Kidney (tissue), 14 donors: ENCODE results near the gene STK38L. TPM values are rescaled to one million over a fixed set of nuclear protein-coding genes. Genes with fewer than 3 reads are reported as not detected.

Experiments
- DNase-seq, 5 donors: peaks; one replicate each; pipeline ENCODE4 v3.0.0-alpha.2; 2013 to 2020
- FAIRE-seq: peaks from 2 replicates; lab custom pipeline; 2012; peaks lifted over from hg19 to GRCh38; lab: Jason Lieb, UNC
- H3K27ac ChIP-seq, 2 donors: one replicate each; pipeline ENCODE4 v1.7.0; 2013; ENCODE audit warnings: low read depth in 2 of 2, low read length in 2 of 2, inconsistent platforms in 1 of 2
- H3K27me3 ChIP-seq: one replicate; pipeline ENCODE4 v1.7.1; 2013; ENCODE audit warnings: low read length, inconsistent platforms; ENCODE audit not compliant: control insufficient read depth, insufficient read depth
- H3K36me3 ChIP-seq, 3 donors: one replicate each; pipeline versions ENCODE4 v1.7.0 to v1.7.1; 2013; ENCODE audit warnings: low read length in 3 of 3, control low read depth in 1 of 3, inconsistent platforms in 1 of 3; ENCODE audit not compliant: insufficient read depth in 3 of 3, control insufficient read depth in 2 of 3
- H3K4me1 ChIP-seq, 3 donors: one replicate each; pipeline versions ENCODE4 v1.7.0 to v1.7.1; 2013; ENCODE audit warnings: low read length in 3 of 3, inconsistent platforms in 1 of 3, low read depth in 1 of 3; ENCODE audit not compliant: control insufficient read depth in 2 of 3, insufficient read depth in 2 of 3
- H3K4me3 ChIP-seq, 3 donors: one replicate each; pipeline versions ENCODE4 v1.7.0 to v1.8.1; 2013; ENCODE audit warnings: low read length in 3 of 3, control low read depth in 1 of 3, inconsistent platforms in 1 of 3
- H3K9ac ChIP-seq, 3 donors: one replicate each; pipeline versions ENCODE4 v1.7.0 to v1.7.1; 2013; ENCODE audit warnings: low read length in 3 of 3, control low read depth in 1 of 3, inconsistent platforms in 1 of 3
- H3K9me3 ChIP-seq, 3 donors: one replicate each; pipeline versions ENCODE4 v1.7.0 to v1.7.1; 2013; ENCODE audit warnings: low read length in 3 of 3, control low read depth in 1 of 3, inconsistent platforms in 1 of 3; ENCODE audit not compliant: control insufficient read depth in 2 of 3, insufficient read depth in 1 of 3
- intact Hi-C: fragments of 100-400 bp; cut with DNase I; formaldehyde crosslinking; loops from one replicate; pipeline ENCODE4 v1.11.1; 2022
- polyA plus RNA-seq: library from polyadenylated mRNA; stranded (reverse); fragments of 350-450 nt; fragmentation: Illumina TruSeq; extraction: RNeasy Lipid Tissue Mini Kit (QIAGEN cat#74804); gene quantifications from one replicate; pipeline ENCODE4 v1.2.3, GENCODE V29; 2014; ENCODE audit warnings: low read depth, low replicate concordance; ENCODE audit not compliant: insufficient read depth
- total RNA-seq: library from RNA; stranded (reverse); fragmentation: NEBNext Ultra II Directional; extraction: Animal tissue kit (Norgen Biotek cat#: 25700); gene quantifications from one replicate; pipeline ENCODE4 v1.2.1, GENCODE V29; 2021
- TF ChIP-seq, protein P1 (sequence below): IDR thresholded peaks from 3 replicates; pipeline ENCODE4 v1.5.1; 2012; ENCODE audit warnings: mild to moderate bottlenecking, moderate library complexity, borderline replicate concordance; ENCODE audit not compliant: insufficient read depth; ENCODE audit errors: extremely low read depth
- donor health status: control.
- donor health status: control.
- donor health status: control.
- donor health status: control.
- donor health status: control.
- donor health status: DM: yes; HTN: yes; CAD: no.
- donor health status: Normal renal cell carcinoma (clear cell type).

The STK38L gene
- total and polyA plus RNA-seq, 2 donors from 2014 or later: 5.2 to 43.6 TPM

DNA sequence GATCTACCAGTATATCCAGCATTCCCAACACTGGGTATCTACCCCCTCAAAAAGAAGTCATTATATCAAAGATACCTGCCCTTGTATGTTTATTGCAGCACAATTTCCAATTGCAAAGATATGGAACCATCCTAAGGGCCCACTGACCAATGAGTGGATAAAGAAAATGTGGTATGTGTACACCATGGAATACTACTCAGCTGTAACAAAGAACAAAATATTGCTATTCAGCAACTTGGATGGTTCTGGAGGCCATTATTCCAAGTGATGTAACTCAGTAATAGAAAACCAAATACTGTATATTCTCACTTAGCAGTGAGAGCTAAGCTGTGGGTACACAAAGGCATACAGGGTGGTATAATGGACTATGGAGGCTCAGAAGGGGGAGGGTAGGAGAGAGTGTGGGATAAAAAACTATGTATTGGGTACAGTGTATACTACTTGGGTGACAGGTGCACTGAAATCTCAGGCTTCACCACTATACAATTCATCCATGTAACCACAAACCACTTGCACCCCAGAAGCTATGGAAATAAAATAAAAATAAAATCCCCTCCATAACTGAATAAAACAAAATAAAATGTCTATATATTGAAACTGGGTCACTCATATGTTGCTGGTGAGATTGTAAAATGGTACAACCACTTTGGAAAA, 34.7 kb upstream of the STK38L start:
- H3K9ac ChIP-seq: no peak overlapping the region
- TF ChIP-seq, protein P1, sequence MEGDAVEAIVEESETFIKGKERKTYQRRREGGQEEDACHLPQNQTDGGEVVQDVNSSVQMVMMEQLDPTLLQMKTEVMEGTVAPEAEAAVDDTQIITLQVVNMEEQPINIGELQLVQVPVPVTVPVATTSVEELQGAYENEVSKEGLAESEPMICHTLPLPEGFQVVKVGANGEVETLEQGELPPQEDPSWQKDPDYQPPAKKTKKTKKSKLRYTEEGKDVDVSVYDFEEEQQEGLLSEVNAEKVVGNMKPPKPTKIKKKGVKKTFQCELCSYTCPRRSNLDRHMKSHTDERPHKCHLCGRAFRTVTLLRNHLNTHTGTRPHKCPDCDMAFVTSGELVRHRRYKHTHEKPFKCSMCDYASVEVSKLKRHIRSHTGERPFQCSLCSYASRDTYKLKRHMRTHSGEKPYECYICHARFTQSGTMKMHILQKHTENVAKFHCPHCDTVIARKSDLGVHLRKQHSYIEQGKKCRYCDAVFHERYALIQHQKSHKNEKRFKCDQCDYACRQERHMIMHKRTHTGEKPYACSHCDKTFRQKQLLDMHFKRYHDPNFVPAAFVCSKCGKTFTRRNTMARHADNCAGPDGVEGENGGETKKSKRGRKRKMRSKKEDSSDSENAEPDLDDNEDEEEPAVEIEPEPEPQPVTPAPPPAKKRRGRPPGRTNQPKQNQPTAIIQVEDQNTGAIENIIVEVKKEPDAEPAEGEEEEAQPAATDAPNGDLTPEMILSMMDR: no peak
- H3K36me3 ChIP-seq: no peaks in the 10 kb centered on the region
- intact Hi-C loops: no loop called here
- H3K9me3 ChIP-seq: peaks cover 0 to 9% (median 0%) of the 10 kb centered on the region in 3 donors
- no peak for DNase-seq
- no peak overlapping the region for H3K27ac ChIP-seq
- no peak for FAIRE-seq
- H3K4me1 ChIP-seq: no peaks in the 10 kb centered on the region
- H3K27me3 ChIP-seq: no peaks in the 10 kb centered on the region
- no peak overlapping the region for H3K4me3 ChIP-seq

DNA sequence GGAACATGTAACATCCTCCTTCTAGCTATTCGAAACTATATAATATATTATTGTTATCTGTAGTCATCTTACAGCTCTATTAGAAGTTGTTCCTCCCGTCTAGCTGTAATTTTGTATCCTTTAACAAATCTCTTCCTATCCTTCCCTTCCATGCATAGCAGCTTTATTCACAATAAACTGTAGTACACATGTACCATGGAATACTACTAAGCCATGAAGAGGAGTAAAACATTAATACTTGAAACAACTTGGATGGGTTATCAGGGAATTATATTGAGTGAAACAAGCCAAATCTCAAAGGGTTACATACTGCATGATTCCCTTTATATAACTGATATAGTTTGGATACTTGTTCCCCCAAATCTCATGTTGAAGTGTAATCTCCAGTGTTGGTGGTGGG, 33.9 kb upstream of the STK38L start:
- FAIRE-seq: no peak
- no peak overlapping the region for H3K9ac ChIP-seq
- TF ChIP-seq, protein P1: no peak
- peaks cover 0 to 9% (median 0%) of the 10 kb centered on the region in 3 donors for H3K9me3 ChIP-seq
- no peaks in the 10 kb centered on the region for H3K4me1 ChIP-seq
- H3K27me3 ChIP-seq: no peaks in the 10 kb centered on the region
- H3K36me3 ChIP-seq: no peaks in the 10 kb centered on the region
- intact Hi-C loops: no loop called here
- no peak overlapping the region for H3K27ac ChIP-seq
- DNase-seq: no peak
- H3K4me3 ChIP-seq: no peak overlapping the region

DNA sequence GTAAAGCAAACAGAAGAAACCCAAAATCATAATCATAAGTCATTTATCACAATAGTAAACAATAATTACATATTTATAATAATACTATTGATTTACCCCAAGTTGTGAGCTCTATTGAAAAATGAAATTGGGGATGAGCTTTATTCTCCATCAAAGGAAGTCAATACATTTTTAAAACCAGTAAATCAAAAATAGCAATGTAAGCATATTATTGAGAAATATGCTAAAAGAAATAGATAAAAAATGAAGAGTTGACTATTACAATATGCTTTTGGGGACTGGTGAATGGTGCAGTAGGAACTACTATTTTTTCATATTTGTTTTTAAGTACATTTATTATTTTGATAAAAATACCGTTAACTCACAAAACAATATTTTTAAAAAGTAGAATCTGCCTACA, 31.2 kb upstream of the STK38L start:
- Histone ChIP-seq H3K4me1 (no peaks in the 10 kb centered on the region), H3K36me3 (no peaks in the 10 kb centered on the region), H3K4me3 (no peak overlapping the region), H3K9ac (no peak overlapping the region), H3K27ac (no peak overlapping the region), H3K27me3 (no peaks in the 10 kb centered on the region), H3K9me3 (peaks cover 0 to 9% (median 0%) of the 10 kb centered on the region in 3 donors)
- TF ChIP-seq, protein P1: no peak
- intact Hi-C loops: no loop called here
- DNase-seq (no peak), FAIRE-seq (no peak)

- FAIRE-seq (no peak), DNase-seq (no peak)
- Histone ChIP-seq H3K4me1 (no peaks in the 10 kb centered on the region), H3K9me3 (peaks cover 0 to 9% (median 0%) of the 10 kb centered on the region in 3 donors), H3K27ac (no peak overlapping the region), H3K27me3 (no peaks in the 10 kb centered on the region), H3K36me3 (no peaks in the 10 kb centered on the region), H3K9ac (no peak overlapping the region), H3K4me3 (no peak overlapping the region)
- intact Hi-C loops: no loop called here
- TF ChIP-seq, protein P1: no peak
Measured at GRCh38 chr12:27213304-27213703, 30.8 kb upstream of the STK38L start.
